Effector memory CD4-positive, alpha-beta T cell (primary cell): ENCODE measurements around the gene PBX3.

Source experiments
- DNase-seq, 3 donors: peaks; one replicate each; pipeline ENCODE4 v3.0.0-alpha.2; 2020
- H3K27ac ChIP-seq: 2 replicates; pipeline ENCODE4 v1.7.0; 2013; ENCODE audit warnings: mild to moderate bottlenecking, low read length, moderate library complexity; ENCODE audit not compliant: insufficient read depth, poor library complexity, severe bottlenecking
- H3K27me3 ChIP-seq: replicated peaks from 2 replicates; pipeline ENCODE4 v1.7.0; 2013; ENCODE audit warnings: mild to moderate bottlenecking, low read length; ENCODE audit not compliant: insufficient read depth, control insufficient read depth, poor library complexity, severe bottlenecking
- H3K36me3 ChIP-seq: 2 replicates; pipeline ENCODE4 v1.7.0; 2013; ENCODE audit warnings: mild to moderate bottlenecking, low read length, moderate library complexity; ENCODE audit not compliant: control insufficient read depth, insufficient read depth
- H3K4me1 ChIP-seq: 2 replicates; pipeline ENCODE4 v1.7.0; 2013; ENCODE audit warnings: low read length, mild to moderate bottlenecking; ENCODE audit not compliant: control insufficient read depth, insufficient read depth, poor library complexity, severe bottlenecking
- H3K4me3 ChIP-seq: 2 replicates; pipeline ENCODE4 v1.7.0; 2013; ENCODE audit warnings: low read length, low read depth, mild to moderate bottlenecking; ENCODE audit not compliant: insufficient read depth, poor library complexity, severe bottlenecking
- H3K9me3 ChIP-seq: 2 replicates; pipeline ENCODE4 v1.7.0; 2013; ENCODE audit warnings: mild to moderate bottlenecking, low read length, moderate library complexity; ENCODE audit not compliant: control insufficient read depth

The PBX3 gene

DNA sequence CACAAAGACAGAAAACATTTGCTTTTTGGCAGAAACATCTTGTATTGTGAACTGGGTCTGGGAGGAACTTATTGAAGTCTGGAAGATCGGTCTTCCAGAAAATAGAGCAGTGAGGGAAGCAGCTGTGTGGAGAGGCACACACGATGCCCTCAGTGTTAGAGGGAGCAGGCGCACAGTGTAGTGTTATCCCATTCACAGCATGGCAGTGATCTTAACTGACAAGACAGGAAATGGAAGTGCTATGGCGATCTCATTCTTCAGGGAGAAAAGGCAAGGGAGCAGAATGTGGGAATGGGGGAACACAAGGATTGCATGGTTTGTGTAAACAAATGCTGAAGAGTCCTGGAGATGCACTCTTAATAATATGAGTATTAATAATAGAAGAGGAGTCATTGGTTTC, 161.0 kb downstream of the PBX3 start:
- Histone ChIP-seq H3K9me3 (no peaks in the 10 kb centered on the region), H3K36me3 (no peaks in the 10 kb centered on the region), H3K27me3 (no peaks in the 10 kb centered on the region), H3K4me1 (no peaks in the 10 kb centered on the region), H3K27ac (no peak overlapping the region), H3K4me3 (no peak overlapping the region)
- no peak for DNase-seq

DNA sequence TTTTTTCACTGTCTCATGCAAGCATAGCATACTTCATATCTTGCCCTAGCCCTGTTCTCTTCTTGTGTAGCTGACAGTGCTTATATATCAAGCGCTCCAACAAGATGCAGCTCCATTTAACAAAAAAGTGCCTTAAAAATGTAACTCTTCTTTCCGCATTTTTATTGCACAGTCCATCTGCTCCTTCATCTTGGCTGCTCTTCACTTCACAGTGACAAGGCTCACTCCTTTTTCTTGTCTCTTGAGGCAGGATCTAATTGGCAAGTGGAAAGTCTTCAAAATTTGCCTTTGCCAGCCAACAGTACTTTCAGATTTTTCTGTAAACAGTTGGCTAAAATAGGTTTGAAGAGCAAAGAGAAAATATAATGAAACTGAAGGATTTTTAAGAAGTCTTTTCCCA, 161.8 kb downstream of the PBX3 start:
- no peak for DNase-seq
- Histone ChIP-seq H3K4me1 (no peaks in the 10 kb centered on the region), H3K4me3 (no peak overlapping the region), H3K36me3 (no peaks in the 10 kb centered on the region), H3K9me3 (no peaks in the 10 kb centered on the region), H3K27ac (no peak overlapping the region), H3K27me3 (no peaks in the 10 kb centered on the region)

DNA sequence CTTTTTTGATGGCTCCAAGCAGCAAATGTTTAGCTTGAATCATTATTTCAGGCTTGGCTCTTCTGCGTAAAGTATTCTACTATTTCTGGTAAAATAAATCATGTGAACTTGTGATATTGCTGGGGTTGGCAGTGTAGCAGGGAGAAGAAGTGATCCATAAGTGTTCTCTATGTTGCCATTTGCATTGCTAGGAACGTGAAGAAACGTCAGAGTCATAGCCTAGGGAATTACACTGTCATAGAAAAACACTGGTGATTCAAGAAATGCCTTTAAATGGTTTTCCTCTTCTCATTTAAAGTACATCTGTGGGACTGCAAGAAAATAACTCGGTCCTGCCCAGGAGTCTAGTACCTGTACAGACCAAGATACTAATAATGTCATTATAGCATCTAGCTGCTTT, 162.3 kb downstream of the PBX3 start:
- Histone ChIP-seq H3K27me3 (no peaks in the 10 kb centered on the region), H3K4me1 (no peaks in the 10 kb centered on the region), H3K9me3 (no peaks in the 10 kb centered on the region), H3K36me3 (no peaks in the 10 kb centered on the region), H3K4me3 (no peak overlapping the region), H3K27ac (no peak overlapping the region)
- no peak for DNase-seq

DNA sequence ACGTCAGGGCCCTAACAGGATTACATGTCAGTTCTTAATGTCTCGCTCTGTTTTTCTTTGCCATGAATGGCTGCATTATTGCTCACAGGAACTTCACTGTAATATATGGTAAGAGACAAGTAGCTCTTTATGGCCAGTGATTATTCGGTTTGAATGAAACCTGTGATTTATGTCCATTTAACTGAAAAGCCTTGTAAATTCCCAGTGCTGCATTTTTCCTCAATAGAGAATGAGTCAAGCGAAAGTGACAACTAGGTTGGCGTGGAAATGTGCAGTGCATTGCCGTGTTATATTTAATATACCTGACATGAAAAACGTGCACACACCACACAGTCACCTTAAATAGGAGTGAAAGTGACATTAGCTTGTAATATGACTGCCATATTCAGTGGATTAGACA, 163.1 kb downstream of the PBX3 start:
- Histone ChIP-seq H3K36me3 (no peaks in the 10 kb centered on the region), H3K9me3 (no peaks in the 10 kb centered on the region), H3K4me1 (no peaks in the 10 kb centered on the region), H3K27ac (no peak overlapping the region), H3K4me3 (no peak overlapping the region), H3K27me3 (no peaks in the 10 kb centered on the region)
- no peak for DNase-seq

DNA sequence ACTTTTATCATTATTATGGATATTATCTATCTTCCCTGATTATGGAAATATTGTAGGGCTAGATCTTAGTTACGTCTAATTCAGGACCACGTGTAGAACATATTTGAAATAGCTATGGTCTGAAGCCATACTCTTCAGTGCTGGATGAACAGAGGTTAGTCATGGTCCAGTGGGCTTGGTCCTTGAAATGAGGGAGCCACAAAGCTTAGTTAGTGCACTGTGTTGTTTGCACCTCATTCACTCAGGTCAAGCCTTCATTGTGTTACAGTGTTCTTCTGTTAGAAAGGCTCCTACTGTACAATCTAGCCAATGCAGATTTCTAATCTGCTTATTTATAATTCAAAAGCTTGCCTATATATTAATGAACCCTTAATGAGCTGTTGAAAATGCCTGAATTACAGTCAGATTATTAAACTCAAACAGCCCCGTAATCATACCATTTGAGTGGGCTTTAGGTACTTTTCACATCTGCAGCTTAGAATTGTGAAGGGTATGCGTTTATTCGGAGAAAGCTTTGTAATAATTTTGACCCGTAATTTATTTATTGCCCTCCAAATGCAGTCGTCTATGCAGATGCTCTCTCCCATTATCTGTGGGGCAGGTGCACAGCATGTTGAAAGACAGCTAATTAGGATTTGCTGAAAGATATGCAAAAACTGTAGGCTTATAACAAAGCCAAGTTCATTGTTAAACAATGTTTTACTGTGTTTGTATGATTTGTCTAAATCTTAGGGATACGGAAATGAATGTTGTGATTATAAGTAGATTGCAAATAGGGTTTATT, 164.9 kb downstream of the PBX3 start:
- no peak for DNase-seq
- no peaks in the 10 kb centered on the region for H3K9me3 ChIP-seq
- H3K36me3 ChIP-seq = no peaks in the 10 kb centered on the region
- no peaks in the 10 kb centered on the region for H3K4me1 ChIP-seq
- no peak overlapping the region for H3K27ac ChIP-seq
- no peaks in the 10 kb centered on the region for H3K27me3 ChIP-seq
- no peak overlapping the region for H3K4me3 ChIP-seq

DNA sequence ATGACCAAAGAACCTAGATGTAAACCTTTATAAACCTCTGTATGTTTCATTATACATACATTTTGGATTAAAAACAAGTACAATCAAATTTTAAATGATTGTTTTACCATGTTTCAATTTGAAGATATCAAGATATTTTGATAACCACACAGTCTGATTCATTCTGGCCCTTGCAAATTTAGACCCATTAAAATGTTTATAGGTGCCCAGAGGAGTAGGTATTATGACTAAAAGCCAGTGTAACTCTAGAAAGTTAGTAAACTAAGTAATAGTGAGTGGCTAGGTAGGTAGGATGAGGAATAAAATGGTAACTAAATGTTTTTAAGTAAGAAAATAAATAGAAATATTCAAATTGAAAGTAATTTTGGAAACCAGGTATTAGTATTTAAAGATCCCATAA, 165.5 kb downstream of the PBX3 start:
- H3K27me3 ChIP-seq = no peaks in the 10 kb centered on the region
- no peak for DNase-seq

DNA sequence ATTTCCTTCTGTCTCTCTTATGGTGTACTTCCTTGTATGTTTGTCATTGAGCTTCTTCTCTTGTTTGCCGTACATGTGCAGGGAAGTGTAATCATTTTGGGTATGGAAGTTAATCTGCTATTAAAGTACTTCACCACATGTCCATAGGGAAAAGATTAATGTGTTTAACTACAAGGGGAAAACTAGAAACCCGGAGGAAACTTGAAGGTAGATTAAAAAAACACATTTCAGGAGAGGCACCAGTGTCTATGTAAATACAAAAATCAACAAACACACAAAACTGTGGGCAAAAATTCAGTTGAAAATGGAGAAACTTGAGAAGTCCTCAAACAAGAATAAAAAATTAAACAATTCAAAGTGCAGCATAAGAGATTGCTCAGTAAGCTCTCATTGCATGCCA, 166.4 kb downstream of the PBX3 start:
- no peaks in the 10 kb centered on the region for H3K27me3 ChIP-seq
- no peak for DNase-seq
- H3K27ac ChIP-seq = no peak overlapping the region
- H3K9me3 ChIP-seq = no peaks in the 10 kb centered on the region
- no peaks in the 10 kb centered on the region for H3K36me3 ChIP-seq
- no peak overlapping the region for H3K4me3 ChIP-seq
- no peaks in the 10 kb centered on the region for H3K4me1 ChIP-seq

More for the DNA sequence above, 165.5 kb downstream of the PBX3 start:
- no peaks in the 10 kb centered on the region for H3K36me3 ChIP-seq
- H3K27ac ChIP-seq = no peak overlapping the region
- no peaks in the 10 kb centered on the region for H3K9me3 ChIP-seq
- no peaks in the 10 kb centered on the region for H3K4me1 ChIP-seq
- H3K4me3 ChIP-seq = no peak overlapping the region

DNA sequence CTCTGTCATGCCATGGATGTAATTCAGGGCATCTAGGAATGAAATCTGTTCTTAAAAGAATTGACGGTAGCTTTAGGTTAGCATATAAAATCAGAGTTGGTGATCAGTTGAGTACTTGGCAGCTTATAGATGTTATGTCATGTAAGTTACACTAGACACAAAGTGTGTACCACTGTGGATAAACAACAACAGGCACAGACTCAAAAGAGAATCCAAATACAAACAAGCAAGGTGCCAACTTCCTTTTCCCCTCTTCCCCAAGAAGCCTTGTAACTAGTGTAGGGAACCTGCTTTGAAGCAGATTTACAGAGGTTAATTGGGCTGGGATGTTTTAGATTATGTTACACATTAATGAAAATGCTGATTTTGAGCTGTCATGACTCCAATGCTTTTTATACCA, 167.2 kb downstream of the PBX3 start:
- H3K4me1 ChIP-seq = no peaks in the 10 kb centered on the region
- H3K27me3 ChIP-seq = no peaks in the 10 kb centered on the region
- no peak overlapping the region for H3K27ac ChIP-seq
- H3K9me3 ChIP-seq = no peaks in the 10 kb centered on the region
- DNase-seq = no peak
- H3K36me3 ChIP-seq = no peaks in the 10 kb centered on the region
- H3K4me3 ChIP-seq = no peak overlapping the region

DNA sequence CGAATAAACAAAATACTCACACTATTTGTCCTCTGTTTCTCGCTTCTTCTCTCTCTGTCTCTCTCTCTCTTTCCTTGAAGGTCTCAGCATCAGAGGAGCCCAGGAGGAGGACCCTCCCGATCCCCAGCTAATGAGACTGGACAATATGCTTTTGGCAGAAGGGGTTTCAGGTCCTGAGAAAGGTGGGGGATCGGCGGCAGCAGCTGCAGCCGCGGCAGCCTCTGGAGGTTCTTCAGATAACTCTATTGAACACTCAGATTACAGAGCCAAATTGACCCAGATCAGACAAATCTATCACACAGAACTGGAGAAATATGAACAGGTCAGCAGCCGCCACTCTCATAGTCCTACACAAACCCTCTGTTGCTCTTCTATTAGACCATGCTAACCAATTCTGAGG, 168.4 kb downstream of the PBX3 start:
- H3K4me3 ChIP-seq = no peak overlapping the region
- DNase-seq = no peak
- H3K4me1 ChIP-seq = no peaks in the 10 kb centered on the region
- no peaks in the 10 kb centered on the region for H3K9me3 ChIP-seq
- H3K27me3 ChIP-seq = no peaks in the 10 kb centered on the region
- no peaks in the 10 kb centered on the region for H3K36me3 ChIP-seq
- no peak overlapping the region for H3K27ac ChIP-seq

DNA sequence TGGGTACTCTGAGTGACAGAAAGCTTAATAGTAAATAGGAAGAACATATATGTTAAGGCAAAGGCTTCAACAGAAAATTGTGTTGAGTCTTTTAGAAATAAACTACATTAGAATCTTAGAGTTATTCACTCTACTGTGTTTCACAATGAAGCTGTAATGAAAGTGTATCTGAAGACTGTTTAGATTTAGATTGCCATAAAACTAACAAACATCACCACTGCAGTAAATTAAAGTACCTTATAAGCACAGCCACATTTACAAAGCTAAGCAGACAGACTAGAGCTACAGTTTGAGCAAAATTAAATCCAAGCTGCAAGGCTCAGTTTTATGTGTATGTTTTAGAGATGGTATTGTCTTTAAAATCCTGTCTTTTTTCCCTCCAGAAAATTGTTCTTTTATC, 172.4 kb downstream of the PBX3 start:
- no peak for DNase-seq
- Histone ChIP-seq H3K4me1 (no peaks in the 10 kb centered on the region), H3K27ac (no peak overlapping the region), H3K36me3 (no peaks in the 10 kb centered on the region), H3K4me3 (no peak overlapping the region), H3K9me3 (no peaks in the 10 kb centered on the region), H3K27me3 (no peaks in the 10 kb centered on the region)
